Choroid plexus epithelial cell (primary cell): ENCODE measurements around the gene TIAL1.

Source experiments
- DNase-seq: peaks from one replicate; pipeline ENCODE4 v3.0.0-alpha.2; 2010; ENCODE audit warnings: low read depth
- H3K4me3 ChIP-seq: 2 replicates; pipeline ENCODE4 v1.5.1; 2011; ENCODE audit warnings: low read depth, mild to moderate bottlenecking, control low read depth, low read length, moderate library complexity
- CTCF ChIP-seq: conservative IDR thresholded peaks from 2 replicates; pipeline ENCODE4 v1.5.1; 2011; ENCODE audit warnings: low read depth, mild to moderate bottlenecking, control low read depth, inconsistent platforms, low read length, moderate library complexity

Gene TIAL1

GRCh38 chr10:119597405-119598186 lies 832 bp upstream of the TIAL1 start:
- no peak for DNase-seq
- peak overlapping the region; percentile 55 for H3K4me3 ChIP-seq

GRCh38 chr10:119595676-119596515 lies 868 bp downstream of the TIAL1 start:
- H3K4me3 ChIP-seq = peak overlapping the region; percentile 74
- no peak for TF ChIP-seq CTCF
- peak; percentile 52 for DNase-seq

More at GRCh38 chr10:119597405-119598186, 832 bp upstream of the TIAL1 start:
- no peak for TF ChIP-seq CTCF

GRCh38 chr10:119595134-119595675 lies 1.6 kb downstream of the TIAL1 start:
- H3K4me3 ChIP-seq = peak overlapping the region; percentile 74
- no peak for TF ChIP-seq CTCF
- DNase-seq = peak; percentile 60

GRCh38 chr10:119588071-119588470 lies 8.7 kb downstream of the TIAL1 start:
- H3K4me3 ChIP-seq = no peak overlapping the region
- no peak for DNase-seq
- no peak for TF ChIP-seq CTCF

GRCh38 chr10:119578355-119578754 lies 18.4 kb downstream of the TIAL1 start:
- TF ChIP-seq CTCF = no peak
- DNase-seq = no peak
- no peak overlapping the region for H3K4me3 ChIP-seq

GRCh38 chr10:119575991-119576390 lies 20.8 kb downstream of the TIAL1 start:
- H3K4me3 ChIP-seq = no peak overlapping the region
- DNase-seq = no peak
- no peak for TF ChIP-seq CTCF
